ENCODE measurements around the gene COL11A1. TPM values are rescaled to one million over a fixed set of nuclear protein-coding genes. Genes with fewer than 3 reads are reported as not detected.

The COL11A1 gene
- total and polyA plus RNA-seq, 2 donors (not counting 3 experiments of a cell fraction or from before 2014, with no cell fraction given): not detected

DNA sequence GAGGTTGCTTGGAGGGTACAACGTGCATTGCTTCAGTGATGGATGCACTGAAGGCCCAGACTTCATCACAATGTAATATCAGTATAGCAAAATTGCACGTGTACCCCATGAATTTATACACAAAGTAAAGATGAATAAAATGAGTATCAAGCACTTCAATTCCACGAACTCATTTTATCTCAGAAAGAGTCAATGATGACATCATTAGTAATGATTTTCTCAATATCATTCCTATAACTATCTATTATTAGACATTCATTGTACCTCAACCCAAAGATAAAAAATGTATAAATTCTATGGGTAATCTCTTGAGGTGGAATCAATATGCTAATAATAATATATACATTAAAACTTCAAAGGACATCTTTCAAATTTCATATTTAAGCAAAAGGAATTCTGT, 208.4 kb downstream of the COL11A1 start:
- intact Hi-C loops (cut with micrococcal nuclease): no loop called here
- H2AFZ ChIP-seq (ENCODE audit: low read depth, low read length): no peak overlapping the region
- peaks cover 2% of the 10 kb centered on the region for H3K4me1 ChIP-seq (ENCODE audit: control insufficient read depth, extremely low read depth, insufficient read depth, low read length)
- no peaks in the 10 kb centered on the region for H4K20me1 ChIP-seq (replicated peaks; ENCODE audit: control insufficient read depth, extremely low read depth, insufficient read depth, low read length)
- H3K4me2 ChIP-seq (ENCODE audit: insufficient read depth, low read length): no peak overlapping the region
- H3K79me2 ChIP-seq (ENCODE audit: control insufficient read depth, insufficient read depth, low read length): no peaks in the 10 kb centered on the region
- dilution Hi-C loops (cut with MboI; ENCODE audit: extremely low pct_ligation_motif_present, low sequenced_read_pairs): no loop called here
- no peaks in the 10 kb centered on the region for H3K9me1 ChIP-seq (replicated peaks; ENCODE audit: control insufficient read depth, extremely low read depth, insufficient read depth, low read length)
- no peaks in the 10 kb centered on the region for H3K36me3 ChIP-seq (ENCODE audit: control insufficient read depth in 2 of 2, extremely low read depth in 1 of 2, insufficient read depth in 2 of 2, low read length in 2 of 2)
- H3K9me3 ChIP-seq (replicated peaks; ENCODE audit: control insufficient read depth, insufficient read depth, low read length): no peaks in the 10 kb centered on the region
- H3K27ac ChIP-seq (ENCODE audit: insufficient read depth, low read depth, low read length): no peak overlapping the region
- no peak for DNase-seq (ENCODE audit: low read depth, low spot score)
- no peak overlapping the region for H3K4me3 ChIP-seq (replicated peaks in 1 of 3; ENCODE audit: insufficient read depth in 1 of 3, low read depth in 1 of 3, low read length in 3 of 3)
- H3K27me3 ChIP-seq (ENCODE audit: control insufficient read depth in 2 of 2, insufficient read depth in 2 of 2, low read length in 2 of 2): no peaks in the 10 kb centered on the region
- H3K9ac ChIP-seq (replicated peaks; ENCODE audit: extremely low read depth, insufficient read depth, low read length): no peak overlapping the region
- ChIA-PET CTCF (no interaction called here), POLR2A (no interaction called here)
- FAIRE-seq: no peak
- no TSS peak for BruUV-seq (replicated peaks)
- TF ChIP-seq EZH2 (IDR thresholded peaks at IDR 0.05; ENCODE audit: borderline replicate concordance, low read depth, low read length, severe bottlenecking) (no peak), POLR2A (IDR thresholded peaks at IDR 0.05; ENCODE audit: low read depth, low read length) (no peak), GATA2 (IDR thresholded peaks at IDR 0.05; ENCODE audit: insufficient read depth, insufficient read length, low read depth, low read length) (no peak), FOS (IDR thresholded peaks at IDR 0.05; ENCODE audit: borderline replicate concordance, insufficient read depth, low read length) (no peak), POLR2AphosphoS5 (IDR thresholded peaks at IDR 0.05; ENCODE audit: insufficient read depth, low read depth, low read length) (no peak), MYC (IDR thresholded peaks at IDR 0.05; ENCODE audit: low read depth, low read length) (no peak), JUN (IDR thresholded peaks at IDR 0.05; ENCODE audit: borderline replicate concordance, insufficient read depth, insufficient read length, low read depth) (no peak)
- TF ChIP-seq, protein P1, sequence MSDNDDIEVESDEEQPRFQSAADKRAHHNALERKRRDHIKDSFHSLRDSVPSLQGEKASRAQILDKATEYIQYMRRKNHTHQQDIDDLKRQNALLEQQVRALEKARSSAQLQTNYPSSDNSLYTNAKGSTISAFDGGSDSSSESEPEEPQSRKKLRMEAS (IDR thresholded peaks at IDR 0.05; ENCODE audit: insufficient read depth, insufficient read length): no peak
- TF ChIP-seq, protein P2, sequence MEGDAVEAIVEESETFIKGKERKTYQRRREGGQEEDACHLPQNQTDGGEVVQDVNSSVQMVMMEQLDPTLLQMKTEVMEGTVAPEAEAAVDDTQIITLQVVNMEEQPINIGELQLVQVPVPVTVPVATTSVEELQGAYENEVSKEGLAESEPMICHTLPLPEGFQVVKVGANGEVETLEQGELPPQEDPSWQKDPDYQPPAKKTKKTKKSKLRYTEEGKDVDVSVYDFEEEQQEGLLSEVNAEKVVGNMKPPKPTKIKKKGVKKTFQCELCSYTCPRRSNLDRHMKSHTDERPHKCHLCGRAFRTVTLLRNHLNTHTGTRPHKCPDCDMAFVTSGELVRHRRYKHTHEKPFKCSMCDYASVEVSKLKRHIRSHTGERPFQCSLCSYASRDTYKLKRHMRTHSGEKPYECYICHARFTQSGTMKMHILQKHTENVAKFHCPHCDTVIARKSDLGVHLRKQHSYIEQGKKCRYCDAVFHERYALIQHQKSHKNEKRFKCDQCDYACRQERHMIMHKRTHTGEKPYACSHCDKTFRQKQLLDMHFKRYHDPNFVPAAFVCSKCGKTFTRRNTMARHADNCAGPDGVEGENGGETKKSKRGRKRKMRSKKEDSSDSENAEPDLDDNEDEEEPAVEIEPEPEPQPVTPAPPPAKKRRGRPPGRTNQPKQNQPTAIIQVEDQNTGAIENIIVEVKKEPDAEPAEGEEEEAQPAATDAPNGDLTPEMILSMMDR (IDR thresholded peaks at IDR 0.05; ENCODE audit: extremely low read depth in 1 of 2, insufficient read depth in 1 of 2, low read depth in 1 of 2, low read length in 2 of 2): no peak
